Stimulated activated CD8-positive, alpha-beta memory T cell treated with anti-CD3 and anti-CD28 coated beads, Interleukin-2, amount 100 ng/mL, for 48 hours (primary cell): ENCODE measurements around the gene VSIG10.
"Not testable (repeated sequence)": the region's sequence is repeated elsewhere in the genome, so short reads cannot be mapped to it uniquely, and the experiment has no call there.

Experiments
- DNase-seq, 2 donors: peaks; one replicate each; pipeline ENCODE4 v3.0.0-alpha.2; 2020; ENCODE audit warnings: low read depth in 2 of 2

The VSIG10 gene

GRCh38 chr12:118107694-118108093, 3.9 kb upstream of the VSIG10 start:
- DNase-seq, result no peak

- DNase-seq, result no peak
Observed at GRCh38 chr12:118107011-118107410, 3.2 kb upstream of the VSIG10 start.

GRCh38 chr12:118103201-118103600, 610 bp downstream of the VSIG10 start:
- DNase-seq, result no peak

- no peak for DNase-seq
Observed at GRCh38 chr12:118102609-118103008, 1.2 kb downstream of the VSIG10 start.

GRCh38 chr12:118102070-118102469, 1.7 kb downstream of the VSIG10 start:
- DNase-seq, result no peak

GRCh38 chr12:118101051-118101450, 2.8 kb downstream of the VSIG10 start:
- DNase-seq, result no peak

GRCh38 chr12:118098911-118099671, 4.7 kb downstream of the VSIG10 start:
- no peak for DNase-seq

GRCh38 chr12:118098401-118098800, 5.4 kb downstream of the VSIG10 start:
- no peak for DNase-seq

GRCh38 chr12:118094039-118094438, 9.8 kb downstream of the VSIG10 start:
- no peak for DNase-seq

- DNase-seq, result no peak
Observed at GRCh38 chr12:118089782-118090181, 14.0 kb downstream of the VSIG10 start.

GRCh38 chr12:118082161-118082560, 21.6 kb downstream of the VSIG10 start:
- no peak for DNase-seq

- not testable (repeated sequence) for DNase-seq
Observed at GRCh38 chr12:118081521-118081920, 22.3 kb downstream of the VSIG10 start.

- DNase-seq, result no peak
Observed at GRCh38 chr12:118073768-118074167, 30.0 kb downstream of the VSIG10 start.

GRCh38 chr12:118070650-118071049, 33.2 kb downstream of the VSIG10 start:
- no peak for DNase-seq

GRCh38 chr12:118068445-118068844, 35.4 kb downstream of the VSIG10 start:
- no peak for DNase-seq

GRCh38 chr12:118065380-118065779, 38.4 kb downstream of the VSIG10 start:
- DNase-seq, result no peak

- DNase-seq, result no peak
Observed at GRCh38 chr12:118064608-118065007, 39.2 kb downstream of the VSIG10 start.

GRCh38 chr12:118063576-118064391, 40.0 kb downstream of the VSIG10 start:
- DNase-seq, result no peak

- no peak for DNase-seq
Observed at GRCh38 chr12:118061873-118062843, 41.7 kb downstream of the VSIG10 start.

GRCh38 chr12:118061011-118061872, 42.6 kb downstream of the VSIG10 start, which contains the start of gene WSB2:
TSS of gene WSB2 (minus strand) at chr12:118061179. CDS start at chr12:118061048, 131 bp downstream.
- DNase-seq, result peak; percentile 52 to 58
